ENCODE measurements around the gene SLC1A2. TPM values are rescaled to one million over a fixed set of nuclear protein-coding genes. Genes with fewer than 3 reads are reported as not detected.
A peak's percentile ranks its signal among the peaks of the same experiment; 100 is the strongest.

SLC1A2 gene
- total RNA-seq, 1 experiment from 2014 or later: 0.50 TPM

DNA sequence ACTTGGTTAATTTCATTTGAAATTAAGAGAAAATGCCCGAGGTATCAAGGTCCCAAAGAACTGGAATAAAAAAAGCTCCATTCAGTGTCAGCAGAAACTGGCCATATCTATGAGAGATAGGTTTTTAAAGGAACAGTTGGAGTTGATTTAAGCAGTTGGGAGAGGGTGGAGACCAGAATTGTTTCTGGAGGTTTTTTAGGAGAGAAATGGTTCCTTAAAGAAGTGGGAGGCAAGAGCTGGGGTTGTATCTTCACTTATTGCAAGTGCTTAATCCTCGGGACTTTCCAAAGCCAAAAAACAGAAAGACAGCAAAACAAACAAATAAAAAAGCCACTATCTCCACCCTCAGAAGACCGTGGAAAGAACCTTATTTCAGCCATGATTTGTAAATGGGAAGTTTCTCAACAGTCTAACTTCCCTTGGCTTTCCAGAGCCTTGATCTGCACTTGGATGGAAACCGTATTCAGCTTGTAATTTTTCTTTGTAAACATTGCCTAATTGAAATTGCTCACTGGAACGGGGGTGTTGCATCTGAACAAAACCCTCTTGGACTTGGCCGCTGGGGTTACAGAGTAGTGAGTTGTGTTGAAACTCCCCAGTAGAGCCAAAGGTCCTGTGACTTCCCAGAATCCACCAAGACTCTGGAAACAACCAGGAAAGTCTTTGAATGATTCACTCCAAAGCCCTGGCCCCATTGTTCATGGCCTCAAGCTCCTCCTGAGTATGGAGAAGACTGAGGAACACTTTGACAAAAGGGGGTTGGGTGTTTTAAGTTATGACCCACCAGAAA is 115.6 kb downstream of the SLC1A2 start:
- no peaks in the 10 kb centered on the region for H3K36me3 Mint-ChIP-seq
- DNase-seq (ENCODE audit: low spot score) (no peak), ATAC-seq (no peak)
- no peak overlapping the region for H3K27ac Mint-ChIP-seq
- no peak overlapping the region for H3K4me3 Mint-ChIP-seq
- no peaks in the 10 kb centered on the region for H3K9me3 Mint-ChIP-seq
- no peaks in the 10 kb centered on the region for H3K27me3 Mint-ChIP-seq (ENCODE audit: low read depth)
- ChIA-PET CTCF (interaction anchor here (0.6 to 0.7 kb wide), 2 partner anchors 8 to 389 kb away, joined by 3 read pairs; no protein-coding TSS in a partner anchor), POLR2A (no interaction called here)
- TF ChIP-seq GABPB1 (CRISPR knock-in tag; IDR thresholded peaks at IDR 0.05): peak; percentile 60
- TF ChIP-seq, protein P1, sequence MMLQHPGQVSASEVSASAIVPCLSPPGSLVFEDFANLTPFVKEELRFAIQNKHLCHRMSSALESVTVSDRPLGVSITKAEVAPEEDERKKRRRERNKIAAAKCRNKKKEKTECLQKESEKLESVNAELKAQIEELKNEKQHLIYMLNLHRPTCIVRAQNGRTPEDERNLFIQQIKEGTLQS (CRISPR knock-in tag; conservative IDR thresholded peaks at IDR 0.05): no peak
- TF ChIP-seq EMX1 (CRISPR knock-in tag; IDR thresholded peaks at IDR 0.05): no peak
- TF ChIP-seq, protein P2, sequence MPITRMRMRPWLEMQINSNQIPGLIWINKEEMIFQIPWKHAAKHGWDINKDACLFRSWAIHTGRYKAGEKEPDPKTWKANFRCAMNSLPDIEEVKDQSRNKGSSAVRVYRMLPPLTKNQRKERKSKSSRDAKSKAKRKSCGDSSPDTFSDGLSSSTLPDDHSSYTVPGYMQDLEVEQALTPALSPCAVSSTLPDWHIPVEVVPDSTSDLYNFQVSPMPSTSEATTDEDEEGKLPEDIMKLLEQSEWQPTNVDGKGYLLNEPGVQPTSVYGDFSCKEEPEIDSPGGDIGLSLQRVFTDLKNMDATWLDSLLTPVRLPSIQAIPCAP (CRISPR knock-in tag; IDR thresholded peaks at IDR 0.05): no peak
- peaks cover 6% of the 10 kb centered on the region for H3K4me1 Mint-ChIP-seq

DNA sequence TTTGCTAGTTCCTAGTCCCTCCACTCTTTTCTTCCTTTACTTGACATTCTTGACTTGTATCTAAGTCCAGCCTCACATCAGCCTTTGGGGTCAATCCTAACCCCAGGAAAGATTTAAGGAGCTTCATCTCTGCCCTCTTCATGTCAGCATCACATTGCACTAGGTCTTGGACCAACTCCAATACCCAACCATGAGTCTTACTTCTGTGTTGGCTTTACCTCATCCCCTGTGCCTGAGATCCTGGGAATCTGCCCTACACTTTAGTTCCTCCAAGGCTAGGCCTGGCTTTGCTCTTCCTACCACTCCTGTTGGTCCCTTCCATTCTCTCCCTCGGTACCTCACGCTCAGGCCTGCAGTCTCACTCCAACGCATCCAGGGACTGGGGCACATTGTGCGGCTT is 117.0 kb downstream of the SLC1A2 start:
- no peak for TF ChIP-seq FOXK1 (CRISPR knock-in tag; IDR thresholded peaks at IDR 0.05)
- H3K27ac Mint-ChIP-seq: no peak overlapping the region
- no peak for DNase-seq (ENCODE audit: low spot score)
- ChIA-PET CTCF (no interaction called here), POLR2A (no interaction called here)
- no peak for ATAC-seq
- peaks cover 6% of the 10 kb centered on the region for H3K4me1 Mint-ChIP-seq
- H3K9me3 Mint-ChIP-seq: no peaks in the 10 kb centered on the region
- H3K36me3 Mint-ChIP-seq: no peaks in the 10 kb centered on the region
- H3K4me3 Mint-ChIP-seq: no peak overlapping the region
- no peaks in the 10 kb centered on the region for H3K27me3 Mint-ChIP-seq (ENCODE audit: low read depth)

DNA sequence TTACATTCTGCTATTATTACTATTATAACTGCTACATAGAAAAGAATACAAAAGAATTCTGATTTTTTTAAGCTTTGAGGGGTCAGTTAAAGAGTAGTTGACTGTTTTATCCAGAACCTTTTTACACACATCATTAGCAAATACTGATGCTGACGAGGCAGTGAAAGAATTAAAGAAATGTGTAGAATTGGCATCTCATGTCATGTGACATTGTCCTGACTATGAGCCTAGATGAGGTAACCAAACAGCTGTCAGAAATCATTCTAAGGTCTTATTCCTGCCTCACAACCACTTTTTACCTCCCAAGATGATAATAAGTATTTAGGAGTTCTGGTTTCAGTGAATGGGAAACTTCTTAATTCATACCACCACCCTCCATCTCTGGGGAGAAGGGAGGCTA is 121.0 kb downstream of the SLC1A2 start:
- H3K36me3 Mint-ChIP-seq: no peaks in the 10 kb centered on the region
- H3K4me3 Mint-ChIP-seq: no peak overlapping the region
- no peak for DNase-seq (ENCODE audit: low spot score)
- no peak overlapping the region for H3K27ac Mint-ChIP-seq
- TF ChIP-seq ZNF232 (CRISPR knock-in tag; IDR thresholded peaks at IDR 0.05): no peak
- TF ChIP-seq, protein P3, sequence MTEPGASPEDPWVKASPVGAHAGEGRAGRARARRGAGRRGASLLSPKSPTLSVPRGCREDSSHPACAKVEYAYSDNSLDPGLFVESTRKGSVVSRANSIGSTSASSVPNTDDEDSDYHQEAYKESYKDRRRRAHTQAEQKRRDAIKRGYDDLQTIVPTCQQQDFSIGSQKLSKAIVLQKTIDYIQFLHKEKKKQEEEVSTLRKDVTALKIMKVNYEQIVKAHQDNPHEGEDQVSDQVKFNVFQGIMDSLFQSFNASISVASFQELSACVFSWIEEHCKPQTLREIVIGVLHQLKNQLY (CRISPR knock-in tag; IDR thresholded peaks at IDR 0.05): no peak
- no peak for TF ChIP-seq GTF2I (CRISPR knock-in tag; conservative IDR thresholded peaks at IDR 0.05)
- no peak for TF ChIP-seq ESRRA (CRISPR knock-in tag; IDR thresholded peaks at IDR 0.05; ENCODE audit: borderline replicate concordance)
- no peak for TF ChIP-seq FOXK1 (CRISPR knock-in tag; IDR thresholded peaks at IDR 0.05)
- TF ChIP-seq GABPB1 (CRISPR knock-in tag; IDR thresholded peaks at IDR 0.05): no peak
- TF ChIP-seq CREM (CRISPR knock-in tag; IDR thresholded peaks at IDR 0.05): no peak
- TF ChIP-seq, protein P2 (CRISPR knock-in tag; IDR thresholded peaks at IDR 0.05): no peak
- TF ChIP-seq, protein P4, sequence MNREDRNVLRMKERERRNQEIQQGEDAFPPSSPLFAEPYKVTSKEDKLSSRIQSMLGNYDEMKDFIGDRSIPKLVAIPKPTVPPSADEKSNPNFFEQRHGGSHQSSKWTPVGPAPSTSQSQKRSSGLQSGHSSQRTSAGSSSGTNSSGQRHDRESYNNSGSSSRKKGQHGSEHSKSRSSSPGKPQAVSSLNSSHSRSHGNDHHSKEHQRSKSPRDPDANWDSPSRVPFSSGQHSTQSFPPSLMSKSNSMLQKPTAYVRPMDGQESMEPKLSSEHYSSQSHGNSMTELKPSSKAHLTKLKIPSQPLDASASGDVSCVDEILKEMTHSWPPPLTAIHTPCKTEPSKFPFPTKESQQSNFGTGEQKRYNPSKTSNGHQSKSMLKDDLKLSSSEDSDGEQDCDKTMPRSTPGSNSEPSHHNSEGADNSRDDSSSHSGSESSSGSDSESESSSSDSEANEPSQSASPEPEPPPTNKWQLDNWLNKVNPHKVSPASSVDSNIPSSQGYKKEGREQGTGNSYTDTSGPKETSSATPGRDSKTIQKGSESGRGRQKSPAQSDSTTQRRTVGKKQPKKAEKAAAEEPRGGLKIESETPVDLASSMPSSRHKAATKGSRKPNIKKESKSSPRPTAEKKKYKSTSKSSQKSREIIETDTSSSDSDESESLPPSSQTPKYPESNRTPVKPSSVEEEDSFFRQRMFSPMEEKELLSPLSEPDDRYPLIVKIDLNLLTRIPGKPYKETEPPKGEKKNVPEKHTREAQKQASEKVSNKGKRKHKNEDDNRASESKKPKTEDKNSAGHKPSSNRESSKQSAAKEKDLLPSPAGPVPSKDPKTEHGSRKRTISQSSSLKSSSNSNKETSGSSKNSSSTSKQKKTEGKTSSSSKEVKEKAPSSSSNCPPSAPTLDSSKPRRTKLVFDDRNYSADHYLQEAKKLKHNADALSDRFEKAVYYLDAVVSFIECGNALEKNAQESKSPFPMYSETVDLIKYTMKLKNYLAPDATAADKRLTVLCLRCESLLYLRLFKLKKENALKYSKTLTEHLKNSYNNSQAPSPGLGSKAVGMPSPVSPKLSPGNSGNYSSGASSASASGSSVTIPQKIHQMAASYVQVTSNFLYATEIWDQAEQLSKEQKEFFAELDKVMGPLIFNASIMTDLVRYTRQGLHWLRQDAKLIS (CRISPR knock-in tag; IDR thresholded peaks at IDR 0.05; ENCODE audit: borderline replicate concordance): no peak
- no peak for ATAC-seq
- POLR2A ChIA-PET: no interaction called here
- peaks cover 10% of the 10 kb centered on the region for H3K4me1 Mint-ChIP-seq
- CTCF ChIA-PET: no interaction called here
- peaks cover 4% of the 10 kb centered on the region; the same call in 1 of the 2 replicates for H3K9me3 Mint-ChIP-seq
- no peaks in the 10 kb centered on the region for H3K27me3 Mint-ChIP-seq (ENCODE audit: low read depth)
